HepG2 (cell line): Measurements from ENCODE around the gene C1orf74. TPM values are rescaled to one million over a fixed set of nuclear protein-coding genes. Genes with fewer than 3 reads are reported as not detected.

Experiments
- ATAC-seq: fragments of 200-7000 bp; cut with Tn5 transposase; 3 replicates; pipeline ENCODE4 v1.9.1; 2020; ENCODE audit warnings: mild to moderate bottlenecking, moderate library complexity
- BruUV-seq: library from RNA; stranded (reverse); fragments of 400-500 nt; replicated peaks from 2 replicates; lab custom pipeline; 2021; lab: Mats Ljungman, UMichigan
- CTCF ChIA-PET: fragments of 300-600 bp; formaldehyde crosslinking; extraction: SDS; loops from one replicate; lab custom pipeline; 2021; ENCODE audit warnings: low total read pairs, inconsistent platforms, low intra/inter-chr PET ratio; lab: Yijun Ruan, JAX
- POLR2A ChIA-PET: fragments of 350-600 bp; sonication (Branson Sonifier 250); formaldehyde crosslinking; loops from one replicate; lab custom pipeline; 2020; ENCODE audit warnings: antibody characterized with exemption, inconsistent platforms; lab: Yijun Ruan, JAX
- DNase-seq: peaks from one replicate; pipeline ENCODE4 v3.0.0-alpha.2; 2015; ENCODE audit warnings: low spot score
- FAIRE-seq: peaks from 3 replicates; lab custom pipeline; 2011; peaks lifted over from hg19 to GRCh38; lab: Jason Lieb, UNC
- H2AFZ ChIP-seq: one replicate; pipeline ENCODE4 v1.6.1; 2011; ENCODE audit warnings: low read length, inconsistent platforms
- H3K27ac ChIP-seq: fragments of 300-600 bp; 3 replicates; pipeline ENCODE4 v1.8.0; 2011; ENCODE audit warnings: mixed run types, mild to moderate bottlenecking, mixed read lengths, low read length, inconsistent platforms; ENCODE audit not compliant: insufficient read depth; ENCODE audit errors: extremely low read length
- H3K27me3 ChIP-seq, 2 experiments: fragments of 200-600 bp in 1 of 2; 2 replicates in 1 of 2; 3 replicates in 1 of 2; pipeline versions ENCODE4 v1.6.0 to v1.8.0; 2011; ENCODE audit warnings: low read length in 2 of 2, mild to moderate bottlenecking in 2 of 2, moderate library complexity in 2 of 2, inconsistent platforms in 1 of 2; ENCODE audit not compliant: insufficient read depth in 2 of 2, control insufficient read depth in 1 of 2
- H3K36me3 ChIP-seq, 2 experiments: fragments of 200-600 bp in 1 of 2; replicated peaks in 1 of 2; 2 replicates in 1 of 2; 3 replicates in 1 of 2; pipeline versions ENCODE4 v1.5.1 to v1.8.0; 2011; ENCODE audit warnings: low read length in 2 of 2, inconsistent platforms in 1 of 2; ENCODE audit not compliant: insufficient read depth in 2 of 2, control insufficient read depth in 1 of 2
- H3K4me1 ChIP-seq: 2 replicates; pipeline ENCODE4 v1.5.1; 2012; ENCODE audit warnings: low read length, inconsistent platforms; ENCODE audit not compliant: insufficient read depth
- H3K4me2 ChIP-seq: 2 replicates; pipeline ENCODE4 v1.6.0; 2011; ENCODE audit warnings: low read depth, low read length, inconsistent platforms
- H3K4me3 ChIP-seq, 3 experiments: fragments of 200-600 bp in 1 of 3; sonication (generic), shearing (Covaris generic) in 1 of 3; replicated peaks in 1 of 3; 2 replicates each; pipeline ENCODE4 v1.5.1; 2011 to 2016; ENCODE audit warnings: low read length in 3 of 3, inconsistent platforms in 2 of 3, low read depth in 2 of 3, mild to moderate bottlenecking in 2 of 3, control low read depth in 1 of 3, mixed read lengths in 1 of 3; ENCODE audit not compliant: insufficient read depth in 1 of 3
- H3K79me2 ChIP-seq: one replicate; pipeline ENCODE4 v1.6.1; 2011; ENCODE audit warnings: low read length, inconsistent platforms; ENCODE audit not compliant: insufficient read depth
- H3K9ac ChIP-seq: 2 replicates; pipeline ENCODE4 v1.6.0; 2011; ENCODE audit warnings: mild to moderate bottlenecking, low read depth, low read length, inconsistent platforms; ENCODE audit not compliant: insufficient read depth
- H3K9me3 ChIP-seq: 2 replicates; pipeline ENCODE4 v1.5.1; 2012; ENCODE audit warnings: mild to moderate bottlenecking, low read length
- H4K20me1 ChIP-seq: 2 replicates; pipeline ENCODE4 v1.6.0; 2011; ENCODE audit warnings: inconsistent platforms, mild to moderate bottlenecking, low read length, moderate library complexity; ENCODE audit not compliant: insufficient read depth
- ATF3 ChIP-seq: sonication (generic); formaldehyde crosslinking; IDR thresholded peaks from 2 replicates; pipeline ENCODE4 v1.4.0; 2020; ENCODE audit warnings: missing genetic modification reagents
- CCAR2 ChIP-seq: fragments of 200-400 bp; formaldehyde crosslinking; optimal IDR thresholded peaks from 2 replicates; pipeline ENCODE3; 2018; ENCODE audit warnings: low read depth, mild to moderate bottlenecking, low read length, moderate library complexity
- MTA1 ChIP-seq: sonication (generic); formaldehyde crosslinking; IDR thresholded peaks from 2 replicates; pipeline ENCODE4 v1.4.0; 2020; ENCODE audit warnings: missing genetic modification reagents, mild to moderate bottlenecking, borderline replicate concordance
- PLRG1 ChIP-seq: fragments of 450-650 bp; conservative IDR thresholded peaks from 2 replicates; pipeline ENCODE4 v1.6.1; 2016
- SRSF4 ChIP-seq: fragments of 200-400 bp; formaldehyde crosslinking; IDR thresholded peaks from one replicate; pipeline ENCODE4 v1.6.1; 2018; ENCODE audit warnings: mild to moderate bottlenecking, low read depth, low read length, moderate library complexity; ENCODE audit not compliant: poor library complexity, severe bottlenecking
- ZIK1 ChIP-seq: sonication (generic); formaldehyde crosslinking; IDR thresholded peaks from 2 replicates; pipeline ENCODE4 v1.5.0; 2020; ENCODE audit warnings: mild to moderate bottlenecking, low read depth, missing genetic modification reagents, borderline replicate concordance
- ZNF124 ChIP-seq: sonication (generic); formaldehyde crosslinking; IDR thresholded peaks from 2 replicates; pipeline ENCODE4 v1.4.0; 2020; ENCODE audit warnings: missing genetic modification reagents
- ZNF431 ChIP-seq: sonication (generic); formaldehyde crosslinking; IDR thresholded peaks from 2 replicates; pipeline ENCODE4 v1.9.0; 2022; ENCODE audit warnings: missing genetic modification reagents, low read depth, mild to moderate bottlenecking, borderline replicate concordance
- ZNF513 ChIP-seq: sonication (generic); formaldehyde crosslinking; conservative IDR thresholded peaks from 2 replicates; pipeline ENCODE4 v1.5.0; 2020; ENCODE audit warnings: missing genetic modification reagents
- ZNF550 ChIP-seq: sonication (generic); formaldehyde crosslinking; IDR thresholded peaks from 2 replicates; pipeline ENCODE4 v1.4.0; 2020; ENCODE audit warnings: mild to moderate bottlenecking, missing genetic modification reagents, borderline replicate concordance
- ZNF790 ChIP-seq: sonication (generic); formaldehyde crosslinking; IDR thresholded peaks from 2 replicates; pipeline ENCODE4 v1.8.0; 2022; ENCODE audit warnings: missing genetic modification reagents, mild to moderate bottlenecking, borderline replicate concordance
- WGBS: methylation state at CpG from one replicate; pipeline ENCODE4 v1.1.6; 2017; ENCODE audit warnings: low lambda C conversion rate; 5-methylcytosine and 5-hydroxymethylcytosine counted together
- in situ Hi-C: cut with HindIII; loops from 2 replicates; pipeline ENCODE4 v1.10.0; 2017; ENCODE audit warnings: low pct_unique_long_range_greater_than_20kb; ENCODE audit not compliant: extremely low pct_ligation_motif_present
- intact Hi-C: fragments of 100-400 bp; cut with micrococcal nuclease; formaldehyde crosslinking; loops from one replicate; pipeline ENCODE4 v1.10.0; 2022; ENCODE audit not compliant: unreplicated experiment
- polyA plus RNA-seq, 8 experiments: library from polyadenylated mRNA; depleted of rRNA in 3 of 8; stranded (reverse) in 7 of 8; unstranded in 1 of 8; fragments of >200 nt; fragmentation: Illumina TruSeq in 4 of 8; extraction: Trizol in 4 of 8; gene quantifications; 2 replicates each; pipeline versions ENCODE4 v1.2.1 to v1.2.3, GENCODE V29; 2011 to 2016; ENCODE audit warnings: low read depth in 4 of 8, missing spikeins in 1 of 8, mixed read lengths in 1 of 8; ENCODE audit not compliant: insufficient read depth in 1 of 8
- total RNA-seq, 5 experiments: library from RNA; depleted of rRNA; stranded (reverse); fragments of >200 nt; fragmentation: Illumina TruSeq; extraction: Trizol; gene quantifications; 2 replicates each; pipeline ENCODE4 v1.2.3, GENCODE V29; 2016; ENCODE audit warnings: low read depth in 1 of 5

The C1orf74 gene
- total and polyA plus RNA-seq, 2 of the 13 experiments (the other 11 are each of a cell fraction or from before 2014, with no cell fraction given): 0.33 to 0.71 TPM

- in situ Hi-C loops: no loop called here
- Histone ChIP-seq H3K27ac (no peak overlapping the region), H3K36me3 (no peaks in the 10 kb centered on the region), H3K4me3 (no peak overlapping the region), H3K4me1 (no peaks in the 10 kb centered on the region), H3K4me2 (no peak overlapping the region), H2AFZ (no peak overlapping the region), H3K79me2 (no peaks in the 10 kb centered on the region), H4K20me1 (no peaks in the 10 kb centered on the region)
- DNase-seq: no peak
- POLR2A ChIA-PET: no interaction called here
- TF ChIP-seq SRSF4: no peak
- no peak for TF ChIP-seq CCAR2
- no peak for TF ChIP-seq ZIK1 (CRISPR knock-in tag)
- no peak for TF ChIP-seq PLRG1
- no peak for TF ChIP-seq MTA1
- no peak for TF ChIP-seq ATF3 (CRISPR knock-in tag)
- no peak for TF ChIP-seq ZNF124
- TF ChIP-seq, all 625 proteins: peak for 0
- no peaks in the 10 kb centered on the region for H3K9me3 ChIP-seq
- WGBS: 33% methylated on average over 1 of the region's 1 CpG
- H3K9ac ChIP-seq: no peak overlapping the region
- CTCF ChIA-PET: no interaction called here
- no peaks in the 10 kb centered on the region; a peak in 2 of 5 replicates for H3K27me3 ChIP-seq
- ATAC-seq (no peak), FAIRE-seq (no peak)
- intact Hi-C loops: no loop called here
- no TSS peak for BruUV-seq
Observed at GRCh38 chr1:209738270-209738669, 46.1 kb downstream of the C1orf74 start.

GRCh38 chr1:209737118-209737505 lies 47.2 kb downstream of the C1orf74 start:
- POLR2A ChIA-PET: no interaction called here
- H3K27me3 ChIP-seq: no peaks in the 10 kb centered on the region; a peak in 2 of 5 replicates
- in situ Hi-C loops: no loop called here
- TF ChIP-seq ZNF513 (CRISPR knock-in tag) (no peak), ZNF550 (no peak), ZNF790 (no peak), ZNF431 (CRISPR knock-in tag) (no peak)

More at GRCh38 chr1:209737118-209737505, 47.2 kb downstream of the C1orf74 start:
- no peak for DNase-seq
- no TSS peak for BruUV-seq
- Histone ChIP-seq H3K27ac (no peak overlapping the region), H2AFZ (no peak overlapping the region), H3K36me3 (no peaks in the 10 kb centered on the region), H3K4me1 (no peaks in the 10 kb centered on the region), H4K20me1 (no peaks in the 10 kb centered on the region), H3K9me3 (no peaks in the 10 kb centered on the region), H3K9ac (no peak overlapping the region), H3K79me2 (no peaks in the 10 kb centered on the region), H3K4me3 (no peak overlapping the region), H3K4me2 (no peak overlapping the region)
- FAIRE-seq: no peak
- ATAC-seq: no peak
- CTCF ChIA-PET: no interaction called here
- intact Hi-C loops: no loop called here
- WGBS: 0% methylated on average over 5 of the region's 5 CpGs
